ENCODE data around the gene ZNF423.

DNA sequence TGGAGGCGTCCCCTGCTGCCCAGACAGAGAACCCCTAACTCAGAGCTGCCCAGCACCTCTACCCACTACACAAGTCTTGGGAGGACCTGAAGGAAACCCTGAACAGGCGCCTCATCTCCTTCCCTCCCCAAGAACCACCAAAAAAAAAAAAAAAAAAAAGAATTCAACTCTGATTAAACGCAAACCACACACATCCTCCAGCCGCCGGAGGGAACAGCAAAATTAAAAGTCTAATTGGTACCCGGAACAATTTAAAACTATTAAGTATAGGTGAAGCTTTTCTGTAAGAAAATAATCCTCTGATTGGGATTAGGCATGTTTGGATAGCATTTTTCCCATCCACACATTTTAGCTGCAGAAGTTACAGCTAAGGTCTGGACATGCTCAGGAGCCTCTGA lies 202.7 kb downstream of the ZNF423 start:
- TF ChIP-seq NFRKB (IDR thresholded peaks at IDR 0.05) (no peak), ZNF384 (IDR thresholded peaks at IDR 0.05) (no peak), SP1 (IDR thresholded peaks at IDR 0.05) (no peak), BHLHE40 (IDR thresholded peaks at IDR 0.05; ENCODE audit: borderline replicate concordance) (no peak)
